CD4-positive, alpha-beta memory T cell (primary cell): ENCODE results near the gene ANKRD31. TPM values are rescaled to one million over a fixed set of nuclear protein-coding genes. Genes with fewer than 3 reads are reported as not detected.
"Not testable (repeated sequence)": the region's sequence is repeated elsewhere in the genome, so short reads cannot be mapped to it uniquely, and the experiment has no call there.

ENCODE experiments used
- CTCF ChIA-PET: fragments of 350-600 bp; sonication (Branson Sonifier 250); formaldehyde crosslinking; loops from one replicate; lab custom pipeline; 2021; ENCODE audit warnings: inconsistent platforms; ENCODE audit not compliant: partially characterized antibody; lab: Charles Lee
- POLR2A ChIA-PET: fragments of 350-600 bp; sonication (Branson Sonifier 250); formaldehyde crosslinking; loops from one replicate; lab custom pipeline; 2021; ENCODE audit not compliant: partially characterized antibody; lab: Charles Lee
- DNase-seq, 5 donors: peaks; one replicate each; pipeline versions ENCODE4 v3.0.0 to v3.0.0-alpha.2; 2020 to 2022; ENCODE audit warnings: mixed read lengths in 1 of 5
- H3K27ac ChIP-seq: one replicate; pipeline ENCODE4 v1.7.0; 2013; ENCODE audit warnings: low read depth, low read length
- H3K27me3 ChIP-seq: 2 replicates; pipeline ENCODE4 v1.7.0; 2013; ENCODE audit warnings: mild to moderate bottlenecking, low read length, moderate library complexity; ENCODE audit not compliant: insufficient read depth
- H3K36me3 ChIP-seq: 2 replicates; pipeline ENCODE4 v1.7.0; 2013; ENCODE audit warnings: mild to moderate bottlenecking, low read length, moderate library complexity; ENCODE audit not compliant: insufficient read depth
- H3K4me1 ChIP-seq: 2 replicates; pipeline ENCODE4 v1.7.0; 2013; ENCODE audit warnings: mild to moderate bottlenecking, low read length, moderate library complexity; ENCODE audit not compliant: insufficient read depth
- H3K4me3 ChIP-seq, 2 donors: one replicate each; pipeline ENCODE4 v1.7.0; 2013; ENCODE audit warnings: low read length in 2 of 2, mild to moderate bottlenecking in 1 of 2
- H3K9me3 ChIP-seq, 2 donors: one replicate each; pipeline ENCODE4 v1.7.0; 2013; ENCODE audit warnings: low read length in 2 of 2, control low read depth in 1 of 2; ENCODE audit not compliant: control insufficient read depth in 1 of 2
- H3K27ac Mint-ChIP-seq, 7 donors: one replicate each; pipeline ENCODE4 v1.8.0; 2020 to 2021; ENCODE audit warnings: mixed read lengths in 7 of 7, mild to moderate bottlenecking in 6 of 7, inconsistent platforms in 3 of 7, moderate library complexity in 3 of 7
- H3K27me3 Mint-ChIP-seq, 2 donors: one replicate each; pipeline ENCODE4 v1.8.0; 2020 to 2021; ENCODE audit warnings: mixed read lengths in 2 of 2
- H3K36me3 Mint-ChIP-seq, 2 donors: one replicate each; pipeline ENCODE4 v1.8.0; 2020 to 2021; ENCODE audit warnings: mixed read lengths in 2 of 2, inconsistent platforms in 1 of 2, mild to moderate bottlenecking in 1 of 2
- H3K4me1 Mint-ChIP-seq, 4 donors: one replicate each; pipeline ENCODE4 v1.8.0; 2020 to 2021; ENCODE audit warnings: mixed read lengths in 4 of 4, mild to moderate bottlenecking in 1 of 4
- H3K4me3 Mint-ChIP-seq, 8 donors: one replicate each; pipeline ENCODE4 v1.8.0; 2020 to 2021; ENCODE audit warnings: mixed read lengths in 8 of 8, mild to moderate bottlenecking in 7 of 8, moderate library complexity in 6 of 8, inconsistent platforms in 3 of 8
- H3K9me3 Mint-ChIP-seq, 8 donors: one replicate each; pipeline ENCODE4 v1.8.0; 2020 to 2021; ENCODE audit warnings: mixed read lengths in 8 of 8, mild to moderate bottlenecking in 5 of 8, inconsistent platforms in 3 of 8, moderate library complexity in 1 of 8
- intact Hi-C: fragments of 100-400 bp; cut with micrococcal nuclease; formaldehyde crosslinking; loops from one replicate; pipeline ENCODE4 v1.15.1; 2023
- polyA plus RNA-seq, 2 donors: library from polyadenylated mRNA; unstranded; fragments of 300-500 nt; fragmentation: Illumina TruSeq; gene quantifications; one replicate each; pipeline ENCODE4 v1.2.3, GENCODE V29; 2021
- total RNA-seq, 2 experiments: library from RNA; stranded (reverse); gene quantifications; one replicate each; pipeline ENCODE4 v1.2.3, GENCODE V29; 2021

The ANKRD31 gene
- total and polyA plus RNA-seq, 4 experiments from 2014 or later, result 0.21 to 0.86 (median 0.73) TPM; not detected in 1

DNA sequence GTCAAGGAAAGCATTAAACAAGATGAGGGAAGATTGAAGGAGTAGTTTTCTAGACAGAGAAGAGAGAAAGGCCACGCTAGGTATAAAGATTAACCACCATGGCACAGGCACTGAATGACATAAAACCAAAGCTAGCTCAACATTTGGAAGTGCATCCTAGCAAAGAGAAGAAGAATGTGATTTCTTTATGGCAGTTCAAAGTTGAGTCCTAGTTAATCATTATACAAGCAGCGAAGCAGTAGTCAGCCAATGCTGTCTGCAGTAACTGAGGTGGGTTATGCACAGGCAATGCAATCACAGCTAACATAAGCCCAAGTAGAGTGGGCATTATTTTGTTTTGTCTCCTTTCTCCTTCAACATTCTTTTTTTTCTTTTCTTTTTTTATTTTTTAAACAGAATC, 24.0 kb upstream of the ANKRD31 start:
- no peak overlapping the region for H3K27ac Mint-ChIP-seq
- peaks cover 0 to 12% (median 8%) of the 10 kb centered on the region in 8 donors for H3K9me3 Mint-ChIP-seq
- DNase-seq, result no peak
- intact Hi-C loops, result no loop called here
- no peaks in the 10 kb centered on the region for H3K36me3 ChIP-seq
- no peak overlapping the region for H3K27ac ChIP-seq
- POLR2A ChIA-PET, result no interaction called here
- peaks cover 0 to 2% (median under 1%) of the 10 kb centered on the region in 4 donors for H3K4me1 Mint-ChIP-seq
- H3K4me1 ChIP-seq, result no peaks in the 10 kb centered on the region
- CTCF ChIA-PET, result interaction anchor here (1.7 kb wide), 1 partner anchor 24 kb away, joined by 4 read pairs; the partner anchor contains the start of gene ANKRD31
- H3K4me3 ChIP-seq, result no peak overlapping the region
- H3K9me3 ChIP-seq, result no peaks in the 10 kb centered on the region
- no peak overlapping the region for H3K4me3 Mint-ChIP-seq
- H3K36me3 Mint-ChIP-seq, result peaks cover 0 to 7% of the 10 kb centered on the region in 2 donors
- H3K27me3 Mint-ChIP-seq, result peaks cover 12 to 14% of the 10 kb centered on the region in 2 donors
- H3K27me3 ChIP-seq, result no peaks in the 10 kb centered on the region

DNA sequence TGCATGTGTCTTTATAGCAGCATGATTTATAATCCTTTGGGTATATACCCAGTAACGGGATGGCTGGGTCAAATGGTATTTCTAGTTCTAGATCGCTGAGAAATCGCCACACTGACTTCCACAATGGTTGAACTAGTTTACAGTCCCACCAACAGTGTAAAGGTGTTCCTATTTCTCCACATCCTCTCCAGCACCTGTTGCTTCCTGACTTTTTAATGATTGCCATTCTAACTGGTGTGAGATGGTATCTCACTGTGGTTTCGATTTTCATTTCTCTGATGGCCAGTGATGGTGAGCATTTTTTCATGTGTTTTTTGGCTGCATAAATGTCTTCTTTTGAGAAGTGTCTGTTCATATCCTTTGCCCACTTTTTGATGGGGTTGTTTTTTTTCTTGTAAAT, 13.8 kb upstream of the ANKRD31 start:
- H3K9me3 ChIP-seq, CTCF ChIA-PET, H3K27me3 ChIP-seq, intact Hi-C loops, H3K27ac ChIP-seq, H3K4me1 ChIP-seq, H3K4me1 Mint-ChIP-seq, POLR2A ChIA-PET, H3K36me3 Mint-ChIP-seq, H3K27me3 Mint-ChIP-seq, H3K27ac Mint-ChIP-seq, H3K4me3 Mint-ChIP-seq, DNase-seq, H3K9me3 Mint-ChIP-seq, H3K36me3 ChIP-seq, H3K4me3 ChIP-seq: not testable (repeated sequence)

GRCh38 chr5:75245023-75245422, 8.3 kb upstream of the ANKRD31 start:
- Mint-ChIP-seq H3K27me3 (no peaks in the 10 kb centered on the region), H3K4me1 (no peaks in the 10 kb centered on the region), H3K27ac (no peak overlapping the region), H3K9me3 (no peaks in the 10 kb centered on the region), H3K36me3 (no peaks in the 10 kb centered on the region), H3K4me3 (no peak overlapping the region)
- Histone ChIP-seq H3K4me1 (no peaks in the 10 kb centered on the region), H3K4me3 (no peak overlapping the region), H3K27ac (no peak overlapping the region), H3K36me3 (no peaks in the 10 kb centered on the region), H3K9me3 (no peaks in the 10 kb centered on the region), H3K27me3 (no peaks in the 10 kb centered on the region)
- no peak for DNase-seq
- intact Hi-C loops, result no loop called here
- ChIA-PET CTCF (interaction anchor here (1.5 kb wide), 1 partner anchor 195 kb away, joined by 6 read pairs; no protein-coding TSS in a partner anchor), POLR2A (no interaction called here)

DNA sequence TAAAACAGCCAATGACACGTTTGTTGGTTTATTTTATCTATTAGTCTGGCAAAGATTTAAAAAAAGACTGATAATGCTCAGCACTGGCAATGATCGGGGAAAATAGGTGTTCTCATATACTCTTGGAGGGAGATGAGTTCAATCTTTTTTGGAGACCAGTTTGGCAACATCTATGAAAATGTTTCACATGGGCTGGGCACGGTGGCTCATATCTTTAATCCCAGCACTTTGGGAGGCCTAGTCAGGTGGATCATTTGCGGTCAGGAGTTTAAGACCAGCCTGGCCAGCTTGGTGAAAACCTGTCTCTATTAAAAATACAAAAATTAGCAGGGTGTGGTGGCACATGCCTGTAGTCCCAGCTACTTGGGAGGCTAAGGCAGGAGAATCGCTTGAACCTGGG, 6.8 kb upstream of the ANKRD31 start:
- no peak overlapping the region for H3K27ac Mint-ChIP-seq
- no peaks in the 10 kb centered on the region for H3K27me3 ChIP-seq
- CTCF ChIA-PET, result interaction anchor here (1.5 kb wide), 1 partner anchor 193 kb away, joined by 6 read pairs; no protein-coding TSS in a partner anchor
- H3K4me3 Mint-ChIP-seq, result no peak overlapping the region
- no peaks in the 10 kb centered on the region for H3K9me3 Mint-ChIP-seq
- no peaks in the 10 kb centered on the region for H3K4me1 ChIP-seq
- DNase-seq, result no peak
- no peaks in the 10 kb centered on the region for H3K36me3 Mint-ChIP-seq
- no peaks in the 10 kb centered on the region for H3K9me3 ChIP-seq
- H3K27me3 Mint-ChIP-seq, result no peaks in the 10 kb centered on the region
- no peak overlapping the region for H3K27ac ChIP-seq
- POLR2A ChIA-PET, result no interaction called here
- no peaks in the 10 kb centered on the region for H3K4me1 Mint-ChIP-seq
- no peaks in the 10 kb centered on the region for H3K36me3 ChIP-seq
- intact Hi-C loops, result no loop called here
- no peak overlapping the region for H3K4me3 ChIP-seq

DNA sequence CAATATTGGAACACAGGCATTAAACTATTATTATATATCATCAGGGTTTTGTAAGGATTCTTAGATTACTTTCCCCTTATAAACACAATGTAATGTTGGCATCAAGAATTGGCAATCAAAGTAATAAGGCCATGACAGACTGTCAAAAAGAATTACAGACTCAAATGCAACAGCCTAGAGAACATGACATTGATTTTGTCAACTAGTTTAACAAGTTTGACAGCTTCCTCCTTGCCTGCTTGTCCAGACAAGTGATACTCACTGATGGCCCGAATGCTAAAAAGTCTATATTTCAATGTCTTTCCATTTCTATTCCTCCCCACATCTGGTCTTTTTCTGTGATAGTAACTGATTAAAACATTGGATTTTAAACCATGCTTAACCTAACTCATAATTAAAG, 6.4 kb upstream of the ANKRD31 start:
- H3K27me3 ChIP-seq, result no peaks in the 10 kb centered on the region
- no peaks in the 10 kb centered on the region for H3K4me1 Mint-ChIP-seq
- no peaks in the 10 kb centered on the region for H3K36me3 ChIP-seq
- no peaks in the 10 kb centered on the region for H3K4me1 ChIP-seq
- intact Hi-C loops, result no loop called here
- no peak overlapping the region for H3K4me3 ChIP-seq
- H3K27me3 Mint-ChIP-seq, result no peaks in the 10 kb centered on the region
- CTCF ChIA-PET, result no interaction called here
- H3K9me3 Mint-ChIP-seq, result no peaks in the 10 kb centered on the region
- no peak for DNase-seq
- H3K27ac Mint-ChIP-seq, result no peak overlapping the region
- H3K4me3 Mint-ChIP-seq, result no peak overlapping the region
- H3K27ac ChIP-seq, result no peak overlapping the region
- H3K9me3 ChIP-seq, result no peaks in the 10 kb centered on the region
- no peaks in the 10 kb centered on the region for H3K36me3 Mint-ChIP-seq
- POLR2A ChIA-PET, result no interaction called here

DNA sequence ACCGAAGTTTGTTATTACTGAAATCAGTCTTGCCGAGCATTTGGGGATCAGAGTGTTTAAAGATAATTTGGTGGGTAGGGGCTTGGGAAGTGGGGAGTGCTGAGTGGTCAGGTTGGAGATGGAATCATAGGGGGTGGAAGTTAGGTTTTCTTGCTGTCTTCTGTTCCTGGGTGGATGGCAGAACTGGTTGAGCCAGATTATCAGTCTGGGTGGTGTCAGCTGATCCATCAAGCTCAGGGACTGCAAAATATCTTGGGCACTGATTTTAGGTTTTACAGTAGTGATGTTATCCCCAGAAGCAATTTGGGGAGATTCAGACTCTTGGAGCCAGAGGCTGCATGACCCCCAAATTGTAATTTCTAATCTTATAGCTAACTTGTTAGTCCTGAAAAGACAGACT, 5.4 kb upstream of the ANKRD31 start:
- no peak overlapping the region for H3K4me3 ChIP-seq
- no peak for DNase-seq
- POLR2A ChIA-PET, result no interaction called here
- no peaks in the 10 kb centered on the region for H3K36me3 Mint-ChIP-seq
- H3K4me1 ChIP-seq, result peaks cover 6% of the 10 kb centered on the region
- peaks cover 2 to 4% (median 2%) of the 10 kb centered on the region in 4 donors for H3K4me1 Mint-ChIP-seq
- no peaks in the 10 kb centered on the region for H3K27me3 ChIP-seq
- intact Hi-C loops, result no loop called here
- H3K9me3 Mint-ChIP-seq, result no peaks in the 10 kb centered on the region
- H3K9me3 ChIP-seq, result no peaks in the 10 kb centered on the region
- CTCF ChIA-PET, result interaction anchor here (1.3 kb wide), 1 partner anchor 192 kb away, joined by 3 read pairs; no protein-coding TSS in a partner anchor
- no peaks in the 10 kb centered on the region for H3K27me3 Mint-ChIP-seq
- no peak overlapping the region for H3K27ac ChIP-seq
- no peaks in the 10 kb centered on the region for H3K36me3 ChIP-seq
- H3K4me3 Mint-ChIP-seq, result no peak overlapping the region
- H3K27ac Mint-ChIP-seq, result no peak overlapping the region

GRCh38 chr5:75239681-75240080, 3.0 kb upstream of the ANKRD31 start:
- H3K36me3 Mint-ChIP-seq, result no peaks in the 10 kb centered on the region
- H3K27me3 Mint-ChIP-seq, result no peaks in the 10 kb centered on the region
- Histone ChIP-seq H3K4me1 (peaks cover 14% of the 10 kb centered on the region), H3K4me3 (no peak overlapping the region), H3K36me3 (no peaks in the 10 kb centered on the region), H3K27ac (no peak overlapping the region), H3K9me3 (no peaks in the 10 kb centered on the region), H3K27me3 (no peaks in the 10 kb centered on the region)
- no peak overlapping the region for H3K27ac Mint-ChIP-seq
- DNase-seq, result no peak
- CTCF ChIA-PET, result interaction anchor here (5.0 kb wide), 1 partner anchor 190 kb away, joined by 90 read pairs; the partner anchor contains the start of gene GCNT4
- intact Hi-C loops, result loop anchor here (5.0 kb wide), 1 partner anchor 1018 kb away; no protein-coding TSS in a partner anchor
- peaks cover 8 to 16% (median 11%) of the 10 kb centered on the region in 4 donors for H3K4me1 Mint-ChIP-seq
- POLR2A ChIA-PET, result interaction anchor here (0.6 to 1.4 kb wide), 3 partner anchors 97 to 191 kb away, joined by 3 to 4 read pairs (median 4); partner anchors contain the start of genes GCNT4 and HMGCR
- H3K9me3 Mint-ChIP-seq, result no peaks in the 10 kb centered on the region
- no peak overlapping the region for H3K4me3 Mint-ChIP-seq
